ENCODE data around the gene DNAJB6.

The DNAJB6 gene

DNA sequence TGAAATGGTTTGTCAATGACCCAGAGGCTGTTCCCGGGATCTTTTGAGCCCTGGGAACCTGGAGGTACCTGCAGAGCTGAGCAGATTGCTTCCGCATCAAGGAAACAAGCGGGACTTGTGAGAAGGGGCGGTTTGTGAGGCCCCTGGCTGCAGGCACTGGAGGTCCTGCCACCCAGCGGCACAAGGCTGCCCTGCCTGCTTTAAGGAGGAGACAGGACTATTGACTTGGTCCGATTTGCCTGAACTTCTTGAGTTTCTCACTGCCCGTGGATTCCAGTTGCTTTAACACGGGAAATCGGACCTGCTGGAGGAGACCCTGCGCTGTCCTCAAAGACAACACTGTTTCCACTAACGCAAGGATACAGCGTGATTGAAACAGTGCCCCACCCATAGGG, 130.1 kb downstream of the DNAJB6 start:
- TF ChIP-seq ZFP30 (CRISPR knock-in tag; IDR thresholded peaks at IDR 0.05) (no peak), ZFP3 (CRISPR knock-in tag; IDR thresholded peaks at IDR 0.05) (no peak)
- TF ChIP-seq, protein P1, sequence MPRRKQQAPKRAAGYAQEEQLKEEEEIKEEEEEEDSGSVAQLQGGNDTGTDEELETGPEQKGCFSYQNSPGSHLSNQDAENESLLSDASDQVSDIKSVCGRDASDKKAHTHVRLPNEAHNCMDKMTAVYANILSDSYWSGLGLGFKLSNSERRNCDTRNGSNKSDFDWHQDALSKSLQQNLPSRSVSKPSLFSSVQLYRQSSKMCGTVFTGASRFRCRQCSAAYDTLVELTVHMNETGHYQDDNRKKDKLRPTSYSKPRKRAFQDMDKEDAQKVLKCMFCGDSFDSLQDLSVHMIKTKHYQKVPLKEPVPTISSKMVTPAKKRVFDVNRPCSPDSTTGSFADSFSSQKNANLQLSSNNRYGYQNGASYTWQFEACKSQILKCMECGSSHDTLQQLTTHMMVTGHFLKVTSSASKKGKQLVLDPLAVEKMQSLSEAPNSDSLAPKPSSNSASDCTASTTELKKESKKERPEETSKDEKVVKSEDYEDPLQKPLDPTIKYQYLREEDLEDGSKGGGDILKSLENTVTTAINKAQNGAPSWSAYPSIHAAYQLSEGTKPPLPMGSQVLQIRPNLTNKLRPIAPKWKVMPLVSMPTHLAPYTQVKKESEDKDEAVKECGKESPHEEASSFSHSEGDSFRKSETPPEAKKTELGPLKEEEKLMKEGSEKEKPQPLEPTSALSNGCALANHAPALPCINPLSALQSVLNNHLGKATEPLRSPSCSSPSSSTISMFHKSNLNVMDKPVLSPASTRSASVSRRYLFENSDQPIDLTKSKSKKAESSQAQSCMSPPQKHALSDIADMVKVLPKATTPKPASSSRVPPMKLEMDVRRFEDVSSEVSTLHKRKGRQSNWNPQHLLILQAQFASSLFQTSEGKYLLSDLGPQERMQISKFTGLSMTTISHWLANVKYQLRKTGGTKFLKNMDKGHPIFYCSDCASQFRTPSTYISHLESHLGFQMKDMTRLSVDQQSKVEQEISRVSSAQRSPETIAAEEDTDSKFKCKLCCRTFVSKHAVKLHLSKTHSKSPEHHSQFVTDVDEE (CRISPR knock-in tag; IDR thresholded peaks at IDR 0.05) = no peak
- ATAC-seq = no peak

Data from SK-N-SH treated with all-trans-retinoic acid at 6 μM for 48 hours (cell line).